ENCODE measurements around the gene AQP12A. TPM values are rescaled to one million over a fixed set of nuclear protein-coding genes. Genes with fewer than 3 reads are reported as not detected.

The AQP12A gene
- total and polyA plus RNA-seq, 2 donors (not counting 1 experiment from before 2014, with no cell fraction given) = not detected

DNA sequence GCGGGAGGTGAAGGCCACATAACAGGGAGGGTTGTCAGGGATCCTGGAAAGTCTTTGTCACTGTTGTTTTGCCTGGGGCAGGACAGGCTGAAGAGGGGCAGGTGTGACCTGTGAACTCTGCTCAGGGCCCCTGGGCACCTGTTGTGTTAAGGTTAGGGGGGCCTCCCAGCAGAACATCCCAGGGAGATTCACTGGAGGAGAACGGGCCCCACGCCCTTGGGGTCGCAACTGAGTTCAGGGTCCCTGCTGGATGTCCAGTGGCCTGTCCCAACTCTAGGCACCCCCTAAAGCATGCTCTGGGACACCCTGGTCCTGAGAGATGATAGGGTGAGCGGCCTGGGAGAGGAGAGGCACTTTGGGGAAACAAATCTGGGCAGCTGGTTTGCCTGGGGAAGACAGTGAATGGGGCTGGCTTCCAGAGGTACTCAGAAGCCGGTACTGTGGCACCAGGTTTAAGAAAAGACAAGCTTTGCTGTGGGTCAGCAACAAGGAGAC lies 43.5 kb upstream of the AQP12A start:
- Histone ChIP-seq H3K4me1 (ENCODE audit: control insufficient read depth, extremely low read depth, insufficient read depth, low read length) (no peaks in the 10 kb centered on the region), H3K36me3 (ENCODE audit: control insufficient read depth, insufficient read depth, low read length) (no peaks in the 10 kb centered on the region), H3K27me3 (ENCODE audit: control insufficient read depth, insufficient read depth, low read length) (peaks cover 4% of the 10 kb centered on the region), H3K9me3 (ENCODE audit: control insufficient read depth, insufficient read depth, low read depth, low read length) (no peaks in the 10 kb centered on the region), H3K4me3 (replicated peaks in 1 of 4; ENCODE audit: control extremely low read depth in 1 of 4, insufficient read depth in 1 of 4, low read depth in 3 of 4, low read length in 4 of 4) (no peak overlapping the region), H3K4me2 (ENCODE audit: extremely low read depth, insufficient read depth, low read length) (no peak overlapping the region), H2AFZ (ENCODE audit: low read length) (no peak overlapping the region), H3K9ac (ENCODE audit: insufficient read depth, low read length) (no peak overlapping the region), H3K79me2 (ENCODE audit: control insufficient read depth, insufficient read depth, low read length) (no peaks in the 10 kb centered on the region), H4K20me1 (ENCODE audit: control insufficient read depth, extremely low read depth, insufficient read depth, low read length) (no peaks in the 10 kb centered on the region), H3K27ac (ENCODE audit: insufficient read depth, low read length) (no peak overlapping the region)
- DNase-seq (ENCODE audit: low read depth in 2 of 2) = no peak
- TF ChIP-seq EZH2 (IDR thresholded peaks at IDR 0.05; ENCODE audit: low read length, missing control alignments) = no peak
- TF ChIP-seq, protein P1, sequence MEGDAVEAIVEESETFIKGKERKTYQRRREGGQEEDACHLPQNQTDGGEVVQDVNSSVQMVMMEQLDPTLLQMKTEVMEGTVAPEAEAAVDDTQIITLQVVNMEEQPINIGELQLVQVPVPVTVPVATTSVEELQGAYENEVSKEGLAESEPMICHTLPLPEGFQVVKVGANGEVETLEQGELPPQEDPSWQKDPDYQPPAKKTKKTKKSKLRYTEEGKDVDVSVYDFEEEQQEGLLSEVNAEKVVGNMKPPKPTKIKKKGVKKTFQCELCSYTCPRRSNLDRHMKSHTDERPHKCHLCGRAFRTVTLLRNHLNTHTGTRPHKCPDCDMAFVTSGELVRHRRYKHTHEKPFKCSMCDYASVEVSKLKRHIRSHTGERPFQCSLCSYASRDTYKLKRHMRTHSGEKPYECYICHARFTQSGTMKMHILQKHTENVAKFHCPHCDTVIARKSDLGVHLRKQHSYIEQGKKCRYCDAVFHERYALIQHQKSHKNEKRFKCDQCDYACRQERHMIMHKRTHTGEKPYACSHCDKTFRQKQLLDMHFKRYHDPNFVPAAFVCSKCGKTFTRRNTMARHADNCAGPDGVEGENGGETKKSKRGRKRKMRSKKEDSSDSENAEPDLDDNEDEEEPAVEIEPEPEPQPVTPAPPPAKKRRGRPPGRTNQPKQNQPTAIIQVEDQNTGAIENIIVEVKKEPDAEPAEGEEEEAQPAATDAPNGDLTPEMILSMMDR (conservative IDR thresholded peaks at IDR 0.05 in 1 of 2, IDR thresholded peaks at IDR 0.05 in 1 of 2; ENCODE audit: low read depth in 1 of 2, low read length in 2 of 2) = no peak

DNA sequence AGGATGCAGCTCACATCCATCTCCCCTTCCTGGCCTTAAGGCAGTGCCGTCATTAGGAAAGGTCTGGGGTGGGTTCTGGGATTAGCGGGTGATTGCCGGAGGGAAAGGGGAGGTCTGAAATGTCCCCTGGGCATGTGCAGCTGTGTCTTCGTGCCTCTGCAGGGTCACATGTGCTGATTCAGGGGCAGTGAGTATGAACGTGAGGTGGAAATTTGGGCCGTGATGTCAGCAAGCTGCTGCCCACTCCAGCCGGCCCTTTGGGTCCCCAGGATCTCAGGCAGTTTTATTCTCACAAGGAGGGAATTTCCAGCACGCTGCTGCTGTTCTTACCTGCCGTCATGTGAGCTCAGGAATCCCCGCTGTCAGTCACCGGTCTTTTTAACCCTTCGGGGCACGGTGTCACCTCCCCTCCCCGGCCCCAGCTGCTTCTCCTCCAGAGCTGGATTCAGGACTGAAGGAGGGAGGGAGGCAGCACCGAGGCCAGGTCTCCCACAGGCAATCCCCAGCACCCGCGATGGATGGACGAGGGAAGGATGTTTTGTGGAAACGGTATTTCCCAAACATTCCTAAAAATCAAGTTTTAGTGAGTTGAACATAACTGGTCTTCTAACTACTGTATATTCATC lies 42.9 kb upstream of the AQP12A start:
- H3K9me3 ChIP-seq (ENCODE audit: control insufficient read depth, insufficient read depth, low read depth, low read length) = no peaks in the 10 kb centered on the region
- H3K79me2 ChIP-seq (ENCODE audit: control insufficient read depth, insufficient read depth, low read length) = no peaks in the 10 kb centered on the region
- H3K9ac ChIP-seq (ENCODE audit: insufficient read depth, low read length) = no peak overlapping the region
- no peak overlapping the region for H3K27ac ChIP-seq (ENCODE audit: insufficient read depth, low read length)
- no peaks in the 10 kb centered on the region for H3K4me1 ChIP-seq (ENCODE audit: control insufficient read depth, extremely low read depth, insufficient read depth, low read length)
- no peak overlapping the region for H3K4me3 ChIP-seq (replicated peaks in 1 of 4; ENCODE audit: control extremely low read depth in 1 of 4, insufficient read depth in 1 of 4, low read depth in 3 of 4, low read length in 4 of 4)
- DNase-seq (ENCODE audit: low read depth in 2 of 2) = no peak
- H3K36me3 ChIP-seq (ENCODE audit: control insufficient read depth, insufficient read depth, low read length) = no peaks in the 10 kb centered on the region
- H4K20me1 ChIP-seq (ENCODE audit: control insufficient read depth, extremely low read depth, insufficient read depth, low read length) = no peaks in the 10 kb centered on the region
- TF ChIP-seq, protein P1 (conservative IDR thresholded peaks at IDR 0.05 in 1 of 2, IDR thresholded peaks at IDR 0.05 in 1 of 2; ENCODE audit: low read depth in 1 of 2, low read length in 2 of 2) = no peak
- no peak for TF ChIP-seq EZH2 (IDR thresholded peaks at IDR 0.05; ENCODE audit: low read length, missing control alignments)
- H3K4me2 ChIP-seq (ENCODE audit: extremely low read depth, insufficient read depth, low read length) = no peak overlapping the region
- peaks cover 4% of the 10 kb centered on the region for H3K27me3 ChIP-seq (ENCODE audit: control insufficient read depth, insufficient read depth, low read length)
- no peak overlapping the region for H2AFZ ChIP-seq (ENCODE audit: low read length)

DNA sequence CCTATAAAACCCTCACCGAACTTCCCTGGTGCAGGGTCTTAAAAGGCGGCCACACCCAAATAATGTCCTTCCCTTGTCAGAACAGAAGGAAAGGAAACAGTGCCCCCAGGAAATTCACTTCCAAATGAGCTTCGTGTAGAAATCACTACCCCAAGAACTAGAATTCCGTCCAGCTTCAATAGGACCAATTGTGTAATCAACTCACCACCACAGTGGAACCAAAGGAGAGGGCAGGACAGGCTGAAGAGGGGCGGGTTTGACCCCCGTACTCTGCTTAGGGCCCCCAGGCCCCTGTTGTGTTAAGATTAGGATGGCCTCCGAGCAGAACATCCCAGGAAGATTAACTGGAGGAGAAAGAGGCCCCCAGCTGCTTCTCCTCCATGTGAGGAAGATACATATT lies 42.3 kb upstream of the AQP12A start:
- Histone ChIP-seq H3K27ac (ENCODE audit: insufficient read depth, low read length) (no peak overlapping the region), H3K4me1 (ENCODE audit: control insufficient read depth, extremely low read depth, insufficient read depth, low read length) (no peaks in the 10 kb centered on the region), H3K4me3 (replicated peaks in 1 of 4; ENCODE audit: control extremely low read depth in 1 of 4, insufficient read depth in 1 of 4, low read depth in 3 of 4, low read length in 4 of 4) (no peak overlapping the region), H3K79me2 (ENCODE audit: control insufficient read depth, insufficient read depth, low read length) (no peaks in the 10 kb centered on the region), H3K36me3 (ENCODE audit: control insufficient read depth, insufficient read depth, low read length) (no peaks in the 10 kb centered on the region), H3K4me2 (ENCODE audit: extremely low read depth, insufficient read depth, low read length) (no peak overlapping the region), H4K20me1 (ENCODE audit: control insufficient read depth, extremely low read depth, insufficient read depth, low read length) (no peaks in the 10 kb centered on the region), H3K9me3 (ENCODE audit: control insufficient read depth, insufficient read depth, low read depth, low read length) (no peaks in the 10 kb centered on the region), H2AFZ (ENCODE audit: low read length) (no peak overlapping the region), H3K27me3 (ENCODE audit: control insufficient read depth, insufficient read depth, low read length) (peaks cover 4% of the 10 kb centered on the region), H3K9ac (ENCODE audit: insufficient read depth, low read length) (no peak overlapping the region)
- no peak for DNase-seq (ENCODE audit: low read depth in 2 of 2)
- no peak for TF ChIP-seq EZH2 (IDR thresholded peaks at IDR 0.05; ENCODE audit: low read length, missing control alignments)
- TF ChIP-seq, protein P1 (conservative IDR thresholded peaks at IDR 0.05 in 1 of 2, IDR thresholded peaks at IDR 0.05 in 1 of 2; ENCODE audit: low read depth in 1 of 2, low read length in 2 of 2) = no peak
